Activated gamma-delta T cell treated with anti-CD3 and anti-CD28 coated beads, Interleukin-2, amount 50 U/mL, for 16 hours (primary cell): ENCODE measurements around the gene WASL.
"Not testable (repeated sequence)": the region's sequence is repeated elsewhere in the genome, so short reads cannot be mapped to it uniquely, and the experiment has no call there.

ENCODE experiments used
- DNase-seq: peaks from one replicate; pipeline ENCODE4 v3.0.0-alpha.2; 2020; ENCODE audit warnings: low read depth

The WASL gene

GRCh38 chr7:123748734-123749536 lies at the start of gene WASL:
Gene WASL, minus strand, starts transcription at chr7:123749003. Its CDS starts 269 bp downstream, at chr7:123748734.
- peak; percentile 74 for DNase-seq

- no peak for DNase-seq
These were observed 49.1 kb upstream of the WASL start for GRCh38 chr7:123797673-123798531.

- no peak for DNase-seq
These were observed 47.8 kb upstream of the WASL start for GRCh38 chr7:123796568-123796967.

GRCh38 chr7:123795917-123796316 lies 47.1 kb upstream of the WASL start:
- DNase-seq: no peak

- not testable (repeated sequence) for DNase-seq
These were observed 46.3 kb upstream of the WASL start for GRCh38 chr7:123795116-123795515.

GRCh38 chr7:123792547-123792946 lies 43.7 kb upstream of the WASL start:
- no peak for DNase-seq

GRCh38 chr7:123791001-123791400 lies 42.2 kb upstream of the WASL start:
- DNase-seq: no peak

- no peak for DNase-seq
These were observed 41.0 kb upstream of the WASL start for GRCh38 chr7:123789817-123790216.

GRCh38 chr7:123789206-123789784 lies 40.5 kb upstream of the WASL start:
- DNase-seq: no peak

- no peak for DNase-seq
These were observed 39.8 kb upstream of the WASL start for GRCh38 chr7:123788584-123788983.

- no peak for DNase-seq
These were observed 38.6 kb upstream of the WASL start for GRCh38 chr7:123787220-123788007.

GRCh38 chr7:123784263-123784662 lies 35.5 kb upstream of the WASL start:
- DNase-seq: no peak

GRCh38 chr7:123783820-123784219 lies 35.0 kb upstream of the WASL start:
- DNase-seq: no peak

GRCh38 chr7:123782071-123782798 lies 33.4 kb upstream of the WASL start:
- DNase-seq: no peak

- DNase-seq: not testable (repeated sequence)
These were observed 31.7 kb upstream of the WASL start for GRCh38 chr7:123780472-123780871.

GRCh38 chr7:123774496-123774895 lies 25.7 kb upstream of the WASL start:
- DNase-seq: no peak

GRCh38 chr7:123773481-123773880 lies 24.7 kb upstream of the WASL start:
- no peak for DNase-seq

- no peak for DNase-seq
These were observed 23.8 kb upstream of the WASL start for GRCh38 chr7:123772652-123773051.

- DNase-seq: no peak
These were observed 23.0 kb upstream of the WASL start for GRCh38 chr7:123771846-123772245.

- no peak for DNase-seq
These were observed 22.5 kb upstream of the WASL start for GRCh38 chr7:123771256-123771655.

- DNase-seq: no peak
These were observed 21.6 kb upstream of the WASL start for GRCh38 chr7:123770378-123770777.
